Psoas muscle (tissue), 8 donors: ENCODE data around the gene PBX1. TPM values are rescaled to one million over a fixed set of nuclear protein-coding genes. Genes with fewer than 3 reads are reported as not detected.

Experiments
- ATAC-seq, 4 donors: fragments of 200-7000 bp; cut with Tn5 transposase; one replicate each; pipeline ENCODE4 v1.9.1; 2020; ENCODE audit warnings: moderate library complexity in 3 of 4, mild to moderate bottlenecking in 2 of 4
- DNase-seq, 2 donors: peaks; one replicate each; pipeline ENCODE4 v3.0.0-alpha.2; 2020
- H3K27ac ChIP-seq: fragments of 200-600 bp; one replicate; pipeline ENCODE4 v1.8.0; 2022
- H3K27me3 ChIP-seq, 3 donors: fragments of 200-600 bp in 1 of 3; one replicate each; pipeline versions ENCODE4 v1.6.1 to v1.8.0; 2013 to 2022; ENCODE audit warnings: low read length in 2 of 3, mild to moderate bottlenecking in 2 of 3, moderate library complexity in 1 of 3; ENCODE audit not compliant: insufficient read depth in 3 of 3
- H3K36me3 ChIP-seq, 2 donors: fragments of 200-600 bp in 1 of 2; one replicate each; pipeline versions ENCODE4 v1.6.1 to v1.8.0; 2013 to 2022; ENCODE audit warnings: low read depth in 1 of 2, mild to moderate bottlenecking in 1 of 2, moderate library complexity in 1 of 2; ENCODE audit not compliant: insufficient read depth in 1 of 2
- H3K4me1 ChIP-seq: fragments of 200-600 bp; one replicate; pipeline ENCODE4 v1.8.0; 2022
- H3K4me3 ChIP-seq: fragments of 200-600 bp; one replicate; pipeline ENCODE4 v1.8.0; 2022; ENCODE audit warnings: mild to moderate bottlenecking
- H3K9me3 ChIP-seq: fragments of 200-600 bp; one replicate; pipeline ENCODE4 v1.8.0; 2022
- WGBS, 3 donors: extraction: QIAGEN DNeasy Blood & Tissue Kit; methylation state at CpG; one replicate each; pipeline versions ENCODE4 v1.1.6 to v1.1.7; 2013; 5-methylcytosine and 5-hydroxymethylcytosine counted together
- intact Hi-C, 2 donors: fragments of 100-400 bp; cut with DNase I; formaldehyde crosslinking; loops; one replicate each; pipeline versions ENCODE4 v1.11.0 to v1.14.2; 2022
- polyA plus RNA-seq, 3 donors: library from polyadenylated mRNA; stranded (reverse); fragments of 200-250 nt; gene quantifications; one replicate each; pipeline ENCODE4 v1.2.3, GENCODE V29; 2013
- total RNA-seq, 4 donors: library from RNA; stranded (reverse); fragmentation: NEBNext Ultra II Directional in 2 of 4; extraction: Animal tissue kit (Norgen Biotek cat#: 25700) in 2 of 4; gene quantifications; one replicate each; pipeline versions ENCODE4 v1.2.1 to v1.2.4, GENCODE V29; 2021 to 2023
- TF ChIP-seq, protein P1 (sequence below): fragments of 200-600 bp; IDR thresholded peaks from one replicate; pipeline ENCODE4 v1.8.0; 2022; ENCODE audit warnings: antibody characterized with exemption
- donor health status: healthy with polysubstance abuse.
- donor health status: DM: no; HTN: no; CAD: no; lungs with moderate emphysema.
- donor health status: Bipolar disorder and iron deficiency.
- donor health status: healthy.
- donor health status: DM: yes; HTN: yes; CAD: no.
- donor health status: DM: no; HTN: no; CAD: no.
- donor health status: DM: no; HTN: no; CAD: no.
- donor health status: DM: yes; HTN: yes; CAD: no.

Gene PBX1
- total and polyA plus RNA-seq, 7 donors, result 10.6 to 69.9 (median 59.3) TPM

- WGBS, 3 donors, result 93 to 100% (median 94%) methylated on average over 2 of the region's 2 CpGs
- Histone ChIP-seq H3K27ac (no peak overlapping the region), H3K4me3 (no peak overlapping the region), H3K36me3 (no peaks in the 10 kb centered on the region), H3K4me1 (no peaks in the 10 kb centered on the region), H3K9me3 (no peaks in the 10 kb centered on the region), H3K27me3 (no peaks in the 10 kb centered on the region)
- intact Hi-C loops, result no loop called here
- TF ChIP-seq, protein P1, sequence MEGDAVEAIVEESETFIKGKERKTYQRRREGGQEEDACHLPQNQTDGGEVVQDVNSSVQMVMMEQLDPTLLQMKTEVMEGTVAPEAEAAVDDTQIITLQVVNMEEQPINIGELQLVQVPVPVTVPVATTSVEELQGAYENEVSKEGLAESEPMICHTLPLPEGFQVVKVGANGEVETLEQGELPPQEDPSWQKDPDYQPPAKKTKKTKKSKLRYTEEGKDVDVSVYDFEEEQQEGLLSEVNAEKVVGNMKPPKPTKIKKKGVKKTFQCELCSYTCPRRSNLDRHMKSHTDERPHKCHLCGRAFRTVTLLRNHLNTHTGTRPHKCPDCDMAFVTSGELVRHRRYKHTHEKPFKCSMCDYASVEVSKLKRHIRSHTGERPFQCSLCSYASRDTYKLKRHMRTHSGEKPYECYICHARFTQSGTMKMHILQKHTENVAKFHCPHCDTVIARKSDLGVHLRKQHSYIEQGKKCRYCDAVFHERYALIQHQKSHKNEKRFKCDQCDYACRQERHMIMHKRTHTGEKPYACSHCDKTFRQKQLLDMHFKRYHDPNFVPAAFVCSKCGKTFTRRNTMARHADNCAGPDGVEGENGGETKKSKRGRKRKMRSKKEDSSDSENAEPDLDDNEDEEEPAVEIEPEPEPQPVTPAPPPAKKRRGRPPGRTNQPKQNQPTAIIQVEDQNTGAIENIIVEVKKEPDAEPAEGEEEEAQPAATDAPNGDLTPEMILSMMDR, result no peak
- no peak for ATAC-seq
- DNase-seq, result no peak
Observed at GRCh38 chr1:164856381-164856780, 297.4 kb downstream of the PBX1 start.

DNA sequence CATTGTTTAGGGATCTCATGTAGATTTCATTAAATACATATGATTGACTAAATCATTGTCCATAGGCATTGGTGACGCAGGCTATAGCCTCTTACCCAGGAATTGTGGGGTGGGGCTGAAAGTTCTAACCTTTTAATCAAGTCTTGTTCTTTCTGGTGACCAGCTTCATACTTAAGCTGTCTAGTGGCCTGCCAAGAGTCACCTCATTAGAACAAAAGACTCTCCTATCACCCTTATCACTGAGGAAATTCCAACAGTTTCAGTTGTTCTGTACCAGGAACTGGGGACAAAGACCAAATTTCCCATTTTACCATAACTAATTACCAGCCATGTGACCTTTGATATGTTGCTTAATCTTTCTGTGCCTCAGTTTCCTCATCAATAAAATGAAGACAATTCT is 298.5 kb downstream of the PBX1 start:
- TF ChIP-seq, protein P1, result no peak
- no peaks in the 10 kb centered on the region for H3K4me1 ChIP-seq
- no peaks in the 10 kb centered on the region for H3K36me3 ChIP-seq
- no peaks in the 10 kb centered on the region for H3K9me3 ChIP-seq
- 75 to 100% (median 86%) methylated on average over 1 of the region's 1 CpG for WGBS, 3 donors
- intact Hi-C loops, result no loop called here
- no peak overlapping the region for H3K4me3 ChIP-seq
- no peak for ATAC-seq
- no peak for DNase-seq
- H3K27ac ChIP-seq, result no peak overlapping the region
- H3K27me3 ChIP-seq, result no peaks in the 10 kb centered on the region

DNA sequence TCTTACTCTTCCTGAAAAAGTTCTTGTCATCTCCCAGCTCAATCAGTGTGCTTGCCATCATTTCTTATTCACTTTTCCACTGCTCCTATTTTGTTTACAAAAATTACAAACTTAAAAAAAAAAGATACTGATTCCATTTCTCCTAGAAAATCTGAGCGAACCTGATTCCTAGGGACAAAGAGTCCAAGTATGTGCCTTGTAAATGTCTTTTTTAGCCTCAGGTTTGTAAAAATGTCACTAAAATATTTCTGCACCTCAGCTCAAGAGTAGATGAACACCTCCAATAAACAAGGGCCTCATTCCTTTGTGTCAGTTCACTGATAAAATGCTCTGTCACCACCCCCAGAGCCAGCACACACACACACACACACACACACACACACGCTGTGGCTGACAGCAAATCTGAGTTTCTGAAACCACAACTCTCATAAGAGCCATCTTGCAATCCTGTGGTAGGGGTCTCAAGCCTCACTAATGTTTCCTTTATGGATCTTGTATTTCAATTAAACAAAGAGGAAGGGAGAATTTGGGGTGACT is 299.2 kb downstream of the PBX1 start:
- ATAC-seq, result no peak
- Histone ChIP-seq H3K27me3 (no peaks in the 10 kb centered on the region), H3K4me3 (no peak overlapping the region), H3K9me3 (no peaks in the 10 kb centered on the region), H3K27ac (no peak overlapping the region), H3K36me3 (no peaks in the 10 kb centered on the region), H3K4me1 (no peaks in the 10 kb centered on the region)
- intact Hi-C loops, result no loop called here
- TF ChIP-seq, protein P1, result no peak
- 88 to 96% (median 96%) methylated on average over 2 of the region's 2 CpGs for WGBS, 3 donors
- no peak for DNase-seq

DNA sequence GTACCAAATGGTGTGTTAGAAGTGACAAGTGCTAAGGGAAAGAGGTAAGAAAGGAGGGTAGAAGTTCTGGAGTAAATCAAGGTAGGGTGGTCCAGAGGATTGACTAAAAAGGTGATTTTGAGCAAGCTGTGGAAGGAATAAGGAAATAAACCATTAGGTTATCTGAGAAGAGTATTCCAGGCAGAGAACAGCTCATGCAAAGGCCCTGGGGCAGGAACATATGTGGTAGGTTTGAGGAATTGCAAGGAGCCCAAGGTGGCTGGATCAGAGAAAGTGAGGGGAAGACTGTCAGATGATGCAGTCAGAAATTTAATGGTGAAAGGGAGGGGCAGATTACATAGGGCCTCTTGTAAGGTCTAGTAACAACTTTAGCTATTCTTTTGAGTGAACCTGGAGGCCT is 302.6 kb downstream of the PBX1 start:
- Histone ChIP-seq H3K27ac (no peak overlapping the region), H3K27me3 (no peaks in the 10 kb centered on the region), H3K9me3 (no peaks in the 10 kb centered on the region), H3K4me3 (no peak overlapping the region), H3K36me3 (no peaks in the 10 kb centered on the region), H3K4me1 (no peaks in the 10 kb centered on the region)
- ATAC-seq (no peak), DNase-seq (no peak)
- TF ChIP-seq, protein P1, result no peak
- intact Hi-C loops, result no loop called here

- intact Hi-C loops, result no loop called here
Observed at GRCh38 chr1:164863056-164863455, 304.1 kb downstream of the PBX1 start.

More at GRCh38 chr1:164863056-164863455, 304.1 kb downstream of the PBX1 start:
- no peaks in the 10 kb centered on the region for H3K4me1 ChIP-seq
- no peak overlapping the region for H3K27ac ChIP-seq
- TF ChIP-seq, protein P1, result no peak
- DNase-seq (no peak), ATAC-seq (no peak)
- no peaks in the 10 kb centered on the region for H3K36me3 ChIP-seq
- no peaks in the 10 kb centered on the region for H3K9me3 ChIP-seq
- H3K4me3 ChIP-seq, result no peak overlapping the region
- H3K27me3 ChIP-seq, result no peaks in the 10 kb centered on the region
- WGBS, 3 donors, result 65 to 72% (median 67%) methylated on average over 4 of the region's 4 CpGs
